Thoracic aorta endothelial cell (primary cell): Measurements from ENCODE around the gene GZMA. TPM values are rescaled to one million over a fixed set of nuclear protein-coding genes. Genes with fewer than 3 reads are reported as not detected.

Experiments used
- total RNA-seq: library from RNA; depleted of rRNA; stranded (reverse); fragments of >200 nt; gene quantifications from 2 replicates; pipeline ENCODE4 v1.2.3, GENCODE V29; 2012

The GZMA gene
- not detected in 2 replicates for total RNA-seq

GRCh38 chr5:55102348-55102747 lies at the start of gene GZMA:
Gene GZMA, plus strand, starts transcription at chr5:55102646. Its CDS starts 37 bp downstream, at chr5:55102683.

Other genes with a start within 250 kb of the GZMA start
- 411 and 422 TPM in 2 replicates for gene ESM1, start 117.1 kb upstream of the GZMA start, total RNA-seq
- gene GZMK, start 78.4 kb upstream of the GZMA start, total RNA-seq: not detected in 2 replicates
- gene GPX8, start 57.5 kb downstream of the GZMA start, total RNA-seq: 101 and 118 TPM in 2 replicates
- 0.13 and 0.22 TPM in 2 replicates for gene CDC20B, start 70.5 kb downstream of the GZMA start, total RNA-seq
- not detected in 2 replicates for gene MCIDAS, start 124.7 kb downstream of the GZMA start, total RNA-seq
- gene CCNO, start 131.0 kb downstream of the GZMA start, total RNA-seq: 0.13 and 0.65 TPM in 2 replicates
- gene DHX29, start 205.0 kb downstream of the GZMA start, total RNA-seq: 60.4 and 61.2 TPM in 2 replicates
- gene MTREX, start 205.3 kb downstream of the GZMA start, total RNA-seq: 200 and 251 TPM in 2 replicates